ENCODE data around the gene ALKBH4.

DNA sequence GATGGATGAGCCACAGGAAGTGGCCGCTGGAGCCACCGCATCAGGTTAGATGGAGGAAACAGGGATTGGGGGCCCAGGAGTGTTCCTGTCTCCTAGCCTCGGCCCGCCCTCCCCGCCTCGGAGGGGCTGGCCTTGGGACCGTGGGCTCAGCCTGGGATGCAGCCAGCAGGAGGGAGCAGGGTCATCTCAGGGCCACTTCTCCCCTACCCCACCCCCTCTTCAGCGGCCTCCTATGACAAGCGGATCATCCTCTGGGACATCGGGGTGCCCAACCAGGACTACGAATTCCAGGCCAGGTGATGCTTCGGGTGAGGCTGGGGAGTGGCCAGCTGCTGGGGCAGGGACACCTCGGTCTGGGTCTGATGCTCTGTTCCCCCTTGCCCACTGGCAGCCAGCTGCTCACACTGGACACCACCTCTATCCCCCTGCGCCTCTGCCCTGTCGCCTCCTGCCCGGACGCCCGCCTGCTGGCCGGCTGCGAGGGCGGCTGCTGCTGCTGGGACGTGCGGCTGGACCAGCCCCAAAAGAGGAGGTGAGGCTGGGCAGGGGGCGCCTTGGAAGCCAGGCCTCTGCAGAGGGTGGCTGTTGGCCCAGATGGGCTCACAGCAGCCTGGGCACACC is 4.8 kb upstream of the ALKBH4 start:
- TF ChIP-seq, protein P1, sequence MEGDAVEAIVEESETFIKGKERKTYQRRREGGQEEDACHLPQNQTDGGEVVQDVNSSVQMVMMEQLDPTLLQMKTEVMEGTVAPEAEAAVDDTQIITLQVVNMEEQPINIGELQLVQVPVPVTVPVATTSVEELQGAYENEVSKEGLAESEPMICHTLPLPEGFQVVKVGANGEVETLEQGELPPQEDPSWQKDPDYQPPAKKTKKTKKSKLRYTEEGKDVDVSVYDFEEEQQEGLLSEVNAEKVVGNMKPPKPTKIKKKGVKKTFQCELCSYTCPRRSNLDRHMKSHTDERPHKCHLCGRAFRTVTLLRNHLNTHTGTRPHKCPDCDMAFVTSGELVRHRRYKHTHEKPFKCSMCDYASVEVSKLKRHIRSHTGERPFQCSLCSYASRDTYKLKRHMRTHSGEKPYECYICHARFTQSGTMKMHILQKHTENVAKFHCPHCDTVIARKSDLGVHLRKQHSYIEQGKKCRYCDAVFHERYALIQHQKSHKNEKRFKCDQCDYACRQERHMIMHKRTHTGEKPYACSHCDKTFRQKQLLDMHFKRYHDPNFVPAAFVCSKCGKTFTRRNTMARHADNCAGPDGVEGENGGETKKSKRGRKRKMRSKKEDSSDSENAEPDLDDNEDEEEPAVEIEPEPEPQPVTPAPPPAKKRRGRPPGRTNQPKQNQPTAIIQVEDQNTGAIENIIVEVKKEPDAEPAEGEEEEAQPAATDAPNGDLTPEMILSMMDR (IDR thresholded peaks at IDR 0.05) = no peak
- no peak for TF ChIP-seq POLR2A (IDR thresholded peaks at IDR 0.05)

Data from uterus (tissue), 2 donors.